GM12878 (cell line): Measurements from ENCODE around the gene ARHGAP30. TPM values are rescaled to one million over a fixed set of nuclear protein-coding genes. Genes with fewer than 3 reads are reported as not detected.

Experiments
- ATAC-seq: fragments of 200-7000 bp; cut with Tn5 transposase; 3 replicates; pipeline ENCODE4 v1.9.1; 2020; ENCODE audit warnings: mild to moderate bottlenecking, moderate library complexity
- BruUV-seq: library from RNA; stranded (reverse); fragments of 400-500 nt; replicated peaks from 2 replicates; lab custom pipeline; 2021; lab: Mats Ljungman, UMichigan
- CTCF ChIA-PET: fragments of 300-600 bp; sonication (Branson Sonifier 250); formaldehyde crosslinking; extraction: SDS; loops from one replicate; lab custom pipeline; 2021; ENCODE audit warnings: inconsistent platforms; lab: Yijun Ruan, JAX
- POLR2A ChIA-PET: fragments of 350-600 bp; formaldehyde crosslinking; extraction: SDS; loops from one replicate; lab custom pipeline; 2021; ENCODE audit warnings: inconsistent platforms; lab: Charles Lee
- RAD21 ChIA-PET: fragments of 300-600 bp; sonication (Branson Sonifier 250); formaldehyde crosslinking; loops from one replicate; lab custom pipeline; 2023; ENCODE audit warnings: antibody characterized with exemption; ENCODE audit not compliant: unreplicated experiment; lab: Charles Lee
- SMC1A ChIA-PET: fragments of 300-600 bp; sonication (Branson Sonifier 250); formaldehyde crosslinking; loops from one replicate; lab custom pipeline; 2023; ENCODE audit not compliant: unreplicated experiment, uncharacterized antibody; lab: Charles Lee
- DNase-seq: peaks from one replicate; pipeline ENCODE4 v3.0.0-alpha.2; 2011; ENCODE audit warnings: low read depth, low spot score
- FAIRE-seq: peaks from 3 replicates; lab custom pipeline; 2011; peaks lifted over from hg19 to GRCh38; lab: Jason Lieb, UNC
- H2AFZ ChIP-seq: 2 replicates; pipeline ENCODE4 v1.6.0; 2011; ENCODE audit warnings: low read depth, low read length, control low read depth; ENCODE audit not compliant: control insufficient read depth
- H3K27ac ChIP-seq: 2 replicates; pipeline ENCODE4 v1.5.1; 2011; ENCODE audit warnings: control low read depth; ENCODE audit not compliant: control insufficient read depth, insufficient read depth
- H3K27me3 ChIP-seq, 2 experiments: replicated peaks in 1 of 2; 2 replicates each; pipeline versions ENCODE4 v1.6.0 to v1.6.1; 2011; ENCODE audit warnings: low read length in 1 of 2; ENCODE audit not compliant: control insufficient read depth in 2 of 2, insufficient read depth in 2 of 2
- H3K36me3 ChIP-seq, 2 experiments: 2 replicates each; pipeline ENCODE4 v1.5.1; 2011; ENCODE audit warnings: low read length in 1 of 2; ENCODE audit not compliant: control insufficient read depth in 2 of 2, insufficient read depth in 2 of 2
- H3K4me1 ChIP-seq: 2 replicates; pipeline ENCODE4 v1.6.1; 2011; ENCODE audit warnings: mild to moderate bottlenecking, low read length, moderate library complexity, mixed read lengths; ENCODE audit not compliant: control insufficient read depth, insufficient read depth
- H3K4me2 ChIP-seq: 2 replicates; pipeline ENCODE4 v1.6.0; 2011; ENCODE audit warnings: control low read depth; ENCODE audit not compliant: control insufficient read depth, insufficient read depth
- H3K4me3 ChIP-seq: fragments of 200-600 bp; sonication (generic); 2 replicates; pipeline ENCODE4 v1.5.1; 2016
- H3K79me2 ChIP-seq: 2 replicates; pipeline ENCODE4 v1.6.0; 2011; ENCODE audit warnings: low read length; ENCODE audit not compliant: control insufficient read depth, insufficient read depth
- H3K9ac ChIP-seq: 2 replicates; pipeline ENCODE4 v1.8.0; 2011; ENCODE audit warnings: low read length, control low read depth, mixed read lengths; ENCODE audit not compliant: control insufficient read depth, insufficient read depth
- H3K9me3 ChIP-seq: replicated peaks from 3 replicates; pipeline ENCODE4 v1.5.1; 2011; ENCODE audit warnings: mild to moderate bottlenecking, low read length; ENCODE audit not compliant: control insufficient read depth, insufficient read depth
- H4K20me1 ChIP-seq: 2 replicates; pipeline ENCODE4 v1.6.0; 2011; ENCODE audit not compliant: control insufficient read depth, insufficient read depth
- CBFB ChIP-seq: IDR thresholded peaks from 2 replicates; pipeline ENCODE4 v1.6.1; 2016; ENCODE audit warnings: antibody characterized with exemption, low read depth
- E4F1 ChIP-seq: fragments of 450-650 bp; IDR thresholded peaks from 2 replicates; pipeline ENCODE4 v1.6.1; 2018; ENCODE audit warnings: borderline replicate concordance, mild to moderate bottlenecking; ENCODE audit not compliant: partially characterized antibody
- POLR2A ChIP-seq: IDR thresholded peaks from 2 replicates; pipeline ENCODE4 v1.6.1; 2011; ENCODE audit warnings: low read depth, mild to moderate bottlenecking, low read length
- RCOR1 ChIP-seq: conservative IDR thresholded peaks from 2 replicates; pipeline ENCODE4 v1.6.1; 2012; ENCODE audit warnings: low read depth, low read length, improper control_type of control experiment
- RUNX3 ChIP-seq: IDR thresholded peaks from 2 replicates; pipeline ENCODE4 v1.6.1; 2012; ENCODE audit warnings: low read length, inconsistent platforms
- SUPT20H ChIP-seq: IDR thresholded peaks from 2 replicates; pipeline ENCODE4 v1.6.1; 2011; ENCODE audit warnings: low read depth, mild to moderate bottlenecking, low read length, moderate library complexity, borderline replicate concordance; ENCODE audit not compliant: control insufficient read depth
- TBL1XR1 ChIP-seq: IDR thresholded peaks from 2 replicates; pipeline ENCODE4 v1.6.1; 2012; ENCODE audit warnings: low read depth, low read length, improper control_type of control experiment
- ZBED1 ChIP-seq: IDR thresholded peaks from 2 replicates; pipeline ENCODE4 v1.6.1; 2016; ENCODE audit warnings: borderline replicate concordance
- ZNF207 ChIP-seq: fragments of 450-650 bp; IDR thresholded peaks from 2 replicates; pipeline ENCODE4 v1.6.1; 2014; ENCODE audit warnings: antibody characterized with exemption, mild to moderate bottlenecking, borderline replicate concordance
- ZNF687 ChIP-seq: fragments of 450-650 bp; IDR thresholded peaks from 2 replicates; pipeline ENCODE4 v1.6.1; 2017; ENCODE audit warnings: mild to moderate bottlenecking, moderate library complexity
- WGBS: methylation state at CpG from one replicate; pipeline ENCODE4 v1.1.6; 2016; ENCODE audit warnings: low lambda C conversion rate; ENCODE audit not compliant: insufficient replicate concordance, insufficient coverage; ENCODE audit errors: missing lambda C conversion rate; 5-methylcytosine and 5-hydroxymethylcytosine counted together
- in situ Hi-C: fragments of 300-500 bp; cut with MboI; formaldehyde crosslinking; loops from 9 replicates; pipeline ENCODE4 v1.14.3; 2018; ENCODE audit warnings: mixed read lengths
- intact Hi-C: fragments of 100-400 bp; cut with micrococcal nuclease; formaldehyde crosslinking; loops from one replicate; pipeline ENCODE4 v1.14.2; 2022; ENCODE audit not compliant: unreplicated experiment
- polyA plus RNA-seq, 11 experiments: library from polyadenylated mRNA; depleted of rRNA in 4 of 11; unstranded in 6 of 11; stranded (reverse) in 5 of 11; fragments of >200 nt; fragmentation: Nextera tagmentation in 4 of 11; fragmentation: Illumina TruSeq in 1 of 11; extraction: Ambion mirVana in 4 of 11; extraction: Trizol in 1 of 11; gene quantifications; 1 replicate in 1 of 11; 2 replicates in 10 of 11; pipeline versions ENCODE4 v1.2.1 to v1.2.3, GENCODE V29; 2011 to 2016; ENCODE audit warnings: inconsistent platforms in 2 of 11, missing spikeins in 2 of 11, low read depth in 1 of 11
- total RNA-seq, 4 experiments: library from RNA; depleted of rRNA in 3 of 4; stranded (reverse); fragments of >200 nt in 3 of 4; fragmentation: Illumina TruSeq in 1 of 4; extraction: Trizol in 1 of 4; gene quantifications; 2 replicates each; pipeline versions ENCODE4 v1.2.1 to v1.2.3, GENCODE V29; 2013 to 2021

The ARHGAP30 gene
- total and polyA plus RNA-seq, 10 of the 15 experiments (the other 5 are each of a cell fraction or from before 2014, with no cell fraction given): 12.9 to 143 (median 76.3) TPM

GRCh38 chr1:161001525-161001924 lies 68.2 kb downstream of the ARHGAP30 start:
- H3K9me3 ChIP-seq: no peaks in the 10 kb centered on the region

More at GRCh38 chr1:161001525-161001924, 68.2 kb downstream of the ARHGAP30 start:
- Histone ChIP-seq H3K9ac (no peak overlapping the region), H3K36me3 (peaks cover 5 to 19% of the 10 kb centered on the region in 2 experiments; a peak in 3 of 4 replicates), H3K4me2 (no peak overlapping the region), H3K79me2 (peaks cover 6% of the 10 kb centered on the region), H3K27ac (no peak overlapping the region), H3K27me3 (no peaks in the 10 kb centered on the region), H4K20me1 (no peaks in the 10 kb centered on the region), H3K4me3 (no peak overlapping the region), H3K4me1 (peaks cover 3% of the 10 kb centered on the region; the same call in 1 of the 2 replicates)
- ChIA-PET CTCF (interaction anchor here (0.6 to 2.6 kb wide), 3 partner anchors 12 to 95 kb away, joined by 3 to 13 read pairs (median 3); no protein-coding TSS in a partner anchor), RAD21 (interaction anchor here (1.5 kb wide), 1 partner anchor 31 kb away, joined by 3 read pairs; no protein-coding TSS in a partner anchor), SMC1A (interaction anchor here (1.4 to 1.5 kb wide), 2 partner anchors 11 to 136 kb away, joined by 3 to 4 read pairs; no protein-coding TSS in a partner anchor), POLR2A (no interaction called here)
- in situ Hi-C loops (no loop called here), intact Hi-C loops (no loop called here)
- no peak for ATAC-seq
- WGBS: 93% methylated on average over 5 of the region's 5 CpGs
- no TSS peak for BruUV-seq
- DNase-seq: no peak
- FAIRE-seq: no peak
- TF ChIP-seq RUNX3 (no peak), ZNF207 (no peak), E4F1 (no peak), CBFB (no peak), TBL1XR1 (no peak), RCOR1 (no peak), SUPT20H (no peak), ZBED1 (no peak), POLR2A (no peak), ZNF687 (no peak)
- TF ChIP-seq, all 136 proteins: peak for 0
- H2AFZ ChIP-seq: no peak overlapping the region
